HG03135 (cell line): Measurements from ENCODE around the gene TCF12.

Experiments
- ATAC-seq: cut with Tn5 transposase; IDR thresholded peaks from one replicate; pipeline ENCODE4 v1.9.1; 2021; ENCODE audit warnings: mild to moderate bottlenecking, moderate library complexity; ENCODE audit not compliant: unreplicated experiment

Gene TCF12

GRCh38 chr15:57044072-57044702 lies 125.7 kb downstream of the TCF12 start:
- no peak for ATAC-seq

GRCh38 chr15:57044970-57045369 lies 126.5 kb downstream of the TCF12 start:
- no peak for ATAC-seq

- no peak for ATAC-seq
These were observed 127.4 kb downstream of the TCF12 start for GRCh38 chr15:57045741-57046382.

- no peak for ATAC-seq
These were observed 130.6 kb downstream of the TCF12 start for GRCh38 chr15:57048930-57049549.

- ATAC-seq = no peak
These were observed 135.0 kb downstream of the TCF12 start for GRCh38 chr15:57053470-57053869.

- ATAC-seq = no peak
These were observed 135.8 kb downstream of the TCF12 start for GRCh38 chr15:57054204-57054750.

- no peak for ATAC-seq
These were observed 137.9 kb downstream of the TCF12 start for GRCh38 chr15:57056357-57056756.

GRCh38 chr15:57057134-57057930 lies 138.9 kb downstream of the TCF12 start:
- no peak for ATAC-seq

GRCh38 chr15:57059026-57059660 lies 140.7 kb downstream of the TCF12 start:
- ATAC-seq = no peak

GRCh38 chr15:57060799-57061198 lies 142.4 kb downstream of the TCF12 start:
- ATAC-seq = no peak

- no peak for ATAC-seq
These were observed 142.8 kb downstream of the TCF12 start for GRCh38 chr15:57061281-57061680.

GRCh38 chr15:57061696-57062095 lies 143.3 kb downstream of the TCF12 start:
- no peak for ATAC-seq

- ATAC-seq = no peak
These were observed 145.6 kb downstream of the TCF12 start for GRCh38 chr15:57064033-57064432.

- no peak for ATAC-seq
These were observed 151.0 kb downstream of the TCF12 start for GRCh38 chr15:57069423-57069822.

GRCh38 chr15:57070674-57071073 lies 152.2 kb downstream of the TCF12 start:
- no peak for ATAC-seq

GRCh38 chr15:57079446-57079845 lies 161.0 kb downstream of the TCF12 start:
- no peak for ATAC-seq

- no peak for ATAC-seq
These were observed 161.6 kb downstream of the TCF12 start for GRCh38 chr15:57079931-57080620.

- ATAC-seq = no peak
These were observed 163.7 kb downstream of the TCF12 start for GRCh38 chr15:57082054-57082728.

GRCh38 chr15:57084192-57084591 lies 165.7 kb downstream of the TCF12 start:
- no peak for ATAC-seq

GRCh38 chr15:57085267-57085666 lies 166.8 kb downstream of the TCF12 start:
- no peak for ATAC-seq
